Activated CD4-positive, alpha-beta T cell treated with anti-CD3 and anti-CD28 coated beads, Interleukin-2, amount 50 U/mL, for 48 hours (primary cell): Measurements from ENCODE around the gene B4GALNT3.

Experiments
- DNase-seq, 2 experiments: peaks; one replicate each; pipeline ENCODE4 v3.0.0-alpha.2; 2020

The B4GALNT3 gene

DNA sequence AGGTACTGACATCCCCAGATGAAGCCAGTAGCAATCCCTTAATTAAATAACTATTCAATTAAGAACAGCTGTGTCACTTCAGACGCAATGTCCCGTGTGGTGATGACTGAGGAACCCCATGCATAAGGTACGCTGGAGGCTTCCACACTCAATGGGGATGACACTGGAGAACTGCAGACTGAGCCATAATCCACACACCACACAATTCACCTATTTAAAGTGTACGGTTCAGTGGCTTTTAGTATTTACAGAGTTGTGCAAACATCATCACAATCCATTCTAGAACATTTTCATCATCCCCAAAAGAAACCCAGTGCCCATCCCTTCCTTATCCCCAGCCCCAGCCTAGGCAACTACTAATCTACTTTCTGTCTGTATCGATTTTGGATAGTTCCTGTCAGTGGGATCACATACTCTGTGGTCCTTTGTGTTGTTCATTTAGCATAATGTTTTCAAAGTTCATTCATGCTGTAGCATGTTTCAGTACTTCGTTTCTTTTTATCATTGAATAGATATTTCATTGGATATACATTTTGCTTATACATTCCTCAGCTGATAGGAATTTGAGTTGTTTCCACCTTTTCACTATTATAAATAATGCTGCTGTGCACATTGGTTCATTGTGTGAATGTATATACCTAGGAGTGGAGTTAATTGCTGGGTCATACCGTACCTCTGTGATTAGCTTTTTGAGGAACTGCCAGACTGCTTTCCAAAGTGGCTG is 142.4 kb downstream of the B4GALNT3 start:
- no peak for DNase-seq

DNA sequence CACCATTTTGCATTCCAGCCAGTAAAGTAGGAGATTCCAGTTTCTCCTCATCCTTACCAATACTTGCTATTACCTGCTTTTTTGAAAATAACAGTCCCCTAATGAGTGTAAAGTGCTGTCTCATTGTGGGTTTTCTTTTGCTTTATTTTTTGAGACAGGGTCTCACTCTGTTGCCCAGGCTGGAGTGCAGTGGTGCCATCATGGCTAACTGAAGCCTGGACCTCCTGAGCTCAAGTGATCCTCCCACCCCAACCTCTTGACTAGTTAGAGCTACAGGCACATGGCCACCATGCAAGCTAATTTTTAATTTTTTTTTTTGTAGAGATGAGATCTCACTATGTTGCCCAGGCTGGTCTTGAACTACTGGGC is 142.9 kb downstream of the B4GALNT3 start:
- DNase-seq, result no peak

DNA sequence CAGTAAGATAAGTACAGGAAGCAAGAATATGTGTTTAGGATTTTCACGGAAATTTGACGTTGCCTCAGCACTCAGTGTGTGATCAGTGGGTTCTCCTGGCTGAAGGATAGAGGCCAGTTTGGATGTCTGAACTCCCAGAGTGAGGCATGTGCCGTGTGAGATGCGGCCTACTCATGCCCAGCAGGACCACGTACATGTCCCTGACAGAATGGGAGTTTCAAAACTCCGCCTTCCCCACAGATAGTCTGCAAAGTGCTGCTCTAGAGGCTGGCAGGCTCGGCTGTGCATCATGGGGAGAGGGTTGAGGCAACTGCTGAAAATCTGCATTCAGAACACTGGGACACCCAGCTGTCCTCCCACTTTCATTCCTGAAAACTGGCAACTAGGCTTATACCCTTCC is 145.2 kb downstream of the B4GALNT3 start:
- DNase-seq, result no peak

DNA sequence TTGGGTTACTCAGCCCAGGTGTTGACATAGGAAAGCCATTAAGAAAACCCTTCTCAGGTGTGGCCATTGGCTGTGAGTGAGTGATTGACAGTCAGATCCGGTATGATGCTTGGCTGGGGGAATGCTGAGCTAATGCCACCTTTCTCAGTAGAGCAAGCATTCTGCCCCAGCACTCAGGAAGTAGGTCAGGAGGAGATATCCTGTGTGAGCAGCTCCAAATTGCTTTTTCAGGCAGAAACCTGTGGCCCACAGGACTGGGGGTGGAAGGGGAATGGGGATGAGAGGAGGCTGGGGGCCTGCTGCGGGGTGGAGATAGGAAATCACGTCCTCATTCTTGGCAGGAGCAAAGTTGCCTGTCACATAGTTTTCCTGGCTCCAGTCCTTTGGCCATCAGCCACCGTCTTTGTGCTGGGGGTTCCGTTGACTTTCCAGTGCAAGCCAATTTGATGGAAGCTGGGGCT is 147.8 kb downstream of the B4GALNT3 start:
- no peak for DNase-seq

DNA sequence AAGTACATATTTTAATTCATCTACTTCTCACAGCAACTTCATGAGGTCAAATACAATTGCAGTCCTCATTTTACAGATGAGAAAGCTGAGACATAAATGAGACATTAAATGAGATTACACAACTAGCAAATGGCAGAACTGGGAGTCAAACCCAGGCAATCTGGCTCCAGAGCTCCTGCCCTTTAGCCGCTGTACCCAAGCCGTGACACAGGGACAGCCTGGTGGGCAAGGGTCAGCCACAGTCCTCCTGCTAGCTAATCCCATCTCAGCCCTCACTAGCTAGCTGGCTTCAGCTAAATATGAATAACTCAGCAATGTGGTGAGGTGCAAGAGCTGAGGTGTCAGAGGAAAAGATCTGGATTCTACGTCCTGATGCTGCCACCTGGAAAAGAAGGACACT is 148.7 kb downstream of the B4GALNT3 start:
- no peak for DNase-seq

DNA sequence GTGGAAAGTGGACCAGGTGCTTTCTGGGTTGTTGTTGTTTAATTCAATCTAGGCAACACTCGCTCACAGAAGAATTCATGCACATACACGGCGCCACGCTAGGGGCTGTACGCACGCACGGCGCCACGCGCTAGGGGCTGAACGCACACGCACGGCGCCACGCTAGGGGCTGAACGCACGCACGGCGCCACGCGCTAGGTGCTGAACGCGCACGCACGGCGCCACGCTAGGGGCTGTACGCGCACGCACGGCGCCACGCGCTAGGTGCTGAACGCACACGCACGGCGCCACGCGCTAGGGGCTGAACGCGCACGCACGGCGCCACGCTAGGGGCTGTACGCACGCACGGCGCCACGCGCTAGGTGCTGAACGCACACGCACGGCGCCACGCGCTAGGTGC is 149.2 kb downstream of the B4GALNT3 start:
- DNase-seq, result no peak

DNA sequence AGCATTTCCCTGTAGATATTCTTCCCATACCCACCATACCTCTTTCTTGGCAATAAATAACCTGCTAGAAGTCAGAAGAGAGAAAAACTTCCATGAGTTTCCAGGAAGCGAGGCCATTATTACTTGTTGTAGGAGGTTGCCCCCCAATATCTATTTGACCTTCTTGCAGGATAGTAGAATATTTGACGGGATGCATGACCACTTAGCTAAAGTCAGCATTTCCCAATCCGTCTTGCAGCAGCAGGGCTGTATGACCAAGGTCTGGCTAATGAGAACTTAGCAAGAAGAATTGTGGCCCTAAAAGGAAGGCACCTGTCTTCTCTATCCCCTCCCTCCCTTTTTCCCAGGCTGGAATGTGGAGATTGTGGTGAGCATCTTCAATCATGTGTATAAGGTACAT is 152.0 kb downstream of the B4GALNT3 start:
- DNase-seq, result no peak

DNA sequence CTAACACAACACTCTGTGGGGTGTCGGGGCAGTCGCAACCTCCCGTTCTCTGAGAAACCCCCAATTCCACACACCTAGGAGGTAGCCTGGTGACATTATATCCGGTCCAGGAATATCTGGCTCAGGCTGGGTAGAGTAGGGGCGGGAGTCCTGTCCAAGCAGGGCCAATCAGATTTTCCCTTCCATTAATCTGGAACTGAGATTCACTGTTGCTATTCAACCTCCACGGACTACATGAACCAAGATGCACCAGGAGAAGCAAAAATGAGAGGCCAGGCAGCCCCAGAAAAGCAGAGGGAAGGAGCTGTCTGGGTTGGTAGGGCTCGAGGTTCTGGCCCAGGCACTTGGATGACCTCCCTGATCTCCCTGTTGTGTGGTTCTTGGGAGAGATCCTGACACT is 152.6 kb downstream of the B4GALNT3 start:
- DNase-seq, result no peak

DNA sequence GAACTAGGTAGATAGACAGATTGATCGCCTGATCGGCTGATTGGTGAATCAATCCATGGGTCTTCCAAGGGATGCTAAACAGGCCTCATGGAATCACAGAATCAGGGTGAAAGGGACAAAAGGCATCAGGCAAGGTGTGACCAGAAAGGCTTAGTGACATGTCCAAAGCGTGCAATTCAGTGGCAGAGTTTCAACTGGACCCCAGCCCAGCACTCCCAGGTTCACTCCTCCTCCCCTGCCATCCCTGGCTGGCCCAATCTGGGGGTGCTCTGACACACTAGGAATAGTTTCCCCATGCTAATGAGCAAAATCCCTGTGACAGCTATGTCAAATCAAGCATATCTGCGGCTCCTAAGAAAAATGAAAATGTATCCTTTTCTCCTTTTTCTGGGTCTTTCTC is 153.1 kb downstream of the B4GALNT3 start:
- no peak for DNase-seq
